Kidney (tissue), 14 donors: ENCODE measurements around the gene FMO2. TPM values are rescaled to one million over a fixed set of nuclear protein-coding genes. Genes with fewer than 3 reads are reported as not detected.

Experiments
- DNase-seq, 5 donors: peaks; one replicate each; pipeline ENCODE4 v3.0.0-alpha.2; 2013 to 2020
- FAIRE-seq: peaks from 2 replicates; lab custom pipeline; 2012; peaks lifted over from hg19 to GRCh38; lab: Jason Lieb, UNC
- H3K27ac ChIP-seq, 2 donors: one replicate each; pipeline ENCODE4 v1.7.0; 2013; ENCODE audit warnings: low read depth in 2 of 2, low read length in 2 of 2, inconsistent platforms in 1 of 2
- H3K27me3 ChIP-seq: one replicate; pipeline ENCODE4 v1.7.1; 2013; ENCODE audit warnings: low read length, inconsistent platforms; ENCODE audit not compliant: control insufficient read depth, insufficient read depth
- H3K36me3 ChIP-seq, 3 donors: one replicate each; pipeline versions ENCODE4 v1.7.0 to v1.7.1; 2013; ENCODE audit warnings: low read length in 3 of 3, control low read depth in 1 of 3, inconsistent platforms in 1 of 3; ENCODE audit not compliant: insufficient read depth in 3 of 3, control insufficient read depth in 2 of 3
- H3K4me1 ChIP-seq, 3 donors: one replicate each; pipeline versions ENCODE4 v1.7.0 to v1.7.1; 2013; ENCODE audit warnings: low read length in 3 of 3, inconsistent platforms in 1 of 3, low read depth in 1 of 3; ENCODE audit not compliant: control insufficient read depth in 2 of 3, insufficient read depth in 2 of 3
- H3K4me3 ChIP-seq, 3 donors: one replicate each; pipeline versions ENCODE4 v1.7.0 to v1.8.1; 2013; ENCODE audit warnings: low read length in 3 of 3, control low read depth in 1 of 3, inconsistent platforms in 1 of 3
- H3K9ac ChIP-seq, 3 donors: one replicate each; pipeline versions ENCODE4 v1.7.0 to v1.7.1; 2013; ENCODE audit warnings: low read length in 3 of 3, control low read depth in 1 of 3, inconsistent platforms in 1 of 3
- H3K9me3 ChIP-seq, 3 donors: one replicate each; pipeline versions ENCODE4 v1.7.0 to v1.7.1; 2013; ENCODE audit warnings: low read length in 3 of 3, control low read depth in 1 of 3, inconsistent platforms in 1 of 3; ENCODE audit not compliant: control insufficient read depth in 2 of 3, insufficient read depth in 1 of 3
- intact Hi-C: fragments of 100-400 bp; cut with DNase I; formaldehyde crosslinking; loops from one replicate; pipeline ENCODE4 v1.11.1; 2022
- polyA plus RNA-seq: library from polyadenylated mRNA; stranded (reverse); fragments of 350-450 nt; fragmentation: Illumina TruSeq; extraction: RNeasy Lipid Tissue Mini Kit (QIAGEN cat#74804); gene quantifications from one replicate; pipeline ENCODE4 v1.2.3, GENCODE V29; 2014; ENCODE audit warnings: low read depth, low replicate concordance; ENCODE audit not compliant: insufficient read depth
- total RNA-seq: library from RNA; stranded (reverse); fragmentation: NEBNext Ultra II Directional; extraction: Animal tissue kit (Norgen Biotek cat#: 25700); gene quantifications from one replicate; pipeline ENCODE4 v1.2.1, GENCODE V29; 2021
- TF ChIP-seq, protein P1 (sequence below): IDR thresholded peaks from 3 replicates; pipeline ENCODE4 v1.5.1; 2012; ENCODE audit warnings: mild to moderate bottlenecking, moderate library complexity, borderline replicate concordance; ENCODE audit not compliant: insufficient read depth; ENCODE audit errors: extremely low read depth
- donor health status: control.
- donor health status: control.
- donor health status: control.
- donor health status: control.
- donor health status: control.
- donor health status: DM: yes; HTN: yes; CAD: no.
- donor health status: Normal renal cell carcinoma (clear cell type).

The FMO2 gene
- total and polyA plus RNA-seq, 2 donors from 2014 or later = 3.9 to 22.3 TPM

DNA sequence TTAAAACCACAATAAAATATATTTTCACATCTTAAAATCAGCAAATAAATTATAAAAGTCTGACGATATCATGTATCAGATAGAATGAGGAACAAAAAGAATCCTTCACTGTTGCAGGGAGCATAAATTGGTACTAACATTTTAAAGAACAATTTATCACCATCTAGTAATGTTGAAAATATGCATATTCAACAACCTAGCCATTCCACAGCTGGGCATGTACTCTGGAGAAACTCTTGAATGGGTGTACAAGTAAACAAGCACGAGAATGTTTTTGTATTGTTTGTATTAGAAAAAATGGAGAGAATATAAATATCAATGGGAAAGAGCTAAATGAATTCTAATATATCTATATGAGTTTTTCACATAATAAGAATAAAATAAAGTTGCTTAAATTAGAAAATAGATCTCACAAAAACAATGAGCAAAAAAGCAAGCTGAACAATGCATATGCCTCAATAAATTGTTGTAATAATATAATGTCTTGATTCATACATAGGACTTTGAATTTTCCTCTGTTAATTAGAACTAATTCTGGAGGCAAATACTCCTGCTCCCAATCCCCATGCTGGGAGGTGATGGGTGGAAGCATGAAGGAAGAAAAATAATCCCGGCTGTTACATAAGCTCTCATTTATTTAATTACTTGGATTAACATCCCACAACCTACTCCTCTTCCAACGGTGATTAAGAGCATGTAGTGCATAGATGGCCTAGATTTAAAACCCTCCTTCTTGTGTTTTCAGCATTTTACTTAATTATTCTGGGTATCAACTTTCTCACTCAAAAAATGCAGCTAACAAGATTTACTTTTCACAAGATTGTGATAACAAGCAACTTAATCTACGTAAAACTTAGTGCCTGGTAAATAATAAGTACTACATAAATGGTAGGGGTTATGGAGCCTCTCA, 5.5 kb upstream of the FMO2 start:
- Histone ChIP-seq H3K9ac (no peak overlapping the region), H3K4me3 (no peak overlapping the region), H3K27me3 (no peaks in the 10 kb centered on the region), H3K27ac (no peak overlapping the region), H3K4me1 (no peaks in the 10 kb centered on the region), H3K9me3 (no peaks in the 10 kb centered on the region), H3K36me3 (no peaks in the 10 kb centered on the region)
- no peak for FAIRE-seq
- intact Hi-C loops = no loop called here
- no peak for DNase-seq
- TF ChIP-seq, protein P1, sequence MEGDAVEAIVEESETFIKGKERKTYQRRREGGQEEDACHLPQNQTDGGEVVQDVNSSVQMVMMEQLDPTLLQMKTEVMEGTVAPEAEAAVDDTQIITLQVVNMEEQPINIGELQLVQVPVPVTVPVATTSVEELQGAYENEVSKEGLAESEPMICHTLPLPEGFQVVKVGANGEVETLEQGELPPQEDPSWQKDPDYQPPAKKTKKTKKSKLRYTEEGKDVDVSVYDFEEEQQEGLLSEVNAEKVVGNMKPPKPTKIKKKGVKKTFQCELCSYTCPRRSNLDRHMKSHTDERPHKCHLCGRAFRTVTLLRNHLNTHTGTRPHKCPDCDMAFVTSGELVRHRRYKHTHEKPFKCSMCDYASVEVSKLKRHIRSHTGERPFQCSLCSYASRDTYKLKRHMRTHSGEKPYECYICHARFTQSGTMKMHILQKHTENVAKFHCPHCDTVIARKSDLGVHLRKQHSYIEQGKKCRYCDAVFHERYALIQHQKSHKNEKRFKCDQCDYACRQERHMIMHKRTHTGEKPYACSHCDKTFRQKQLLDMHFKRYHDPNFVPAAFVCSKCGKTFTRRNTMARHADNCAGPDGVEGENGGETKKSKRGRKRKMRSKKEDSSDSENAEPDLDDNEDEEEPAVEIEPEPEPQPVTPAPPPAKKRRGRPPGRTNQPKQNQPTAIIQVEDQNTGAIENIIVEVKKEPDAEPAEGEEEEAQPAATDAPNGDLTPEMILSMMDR = no peak

DNA sequence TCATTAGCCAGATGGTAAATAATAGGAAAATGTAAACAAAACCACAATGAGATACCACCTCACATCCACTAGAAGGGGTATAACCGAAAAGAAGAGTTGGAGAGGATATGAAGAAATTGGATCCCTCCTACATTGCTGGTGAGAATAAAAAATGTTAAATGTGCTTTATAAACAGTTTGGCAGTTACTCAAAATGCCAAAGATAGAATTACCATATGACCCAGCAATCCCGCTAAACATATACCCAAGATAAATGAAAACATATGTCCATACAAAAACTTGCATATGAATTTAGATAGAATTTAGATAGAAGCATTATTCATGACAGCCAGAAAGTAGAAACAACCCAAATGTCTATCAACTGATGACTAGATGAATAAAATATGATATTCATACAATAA, 4.4 kb upstream of the FMO2 start:
- Histone ChIP-seq H3K9me3 (no peaks in the 10 kb centered on the region), H3K9ac (no peak overlapping the region), H3K4me3 (no peak overlapping the region), H3K4me1 (no peaks in the 10 kb centered on the region), H3K27me3 (no peaks in the 10 kb centered on the region), H3K36me3 (no peaks in the 10 kb centered on the region), H3K27ac (no peak overlapping the region)
- intact Hi-C loops = no loop called here
- no peak for DNase-seq
- no peak for FAIRE-seq
- TF ChIP-seq, protein P1 = no peak

DNA sequence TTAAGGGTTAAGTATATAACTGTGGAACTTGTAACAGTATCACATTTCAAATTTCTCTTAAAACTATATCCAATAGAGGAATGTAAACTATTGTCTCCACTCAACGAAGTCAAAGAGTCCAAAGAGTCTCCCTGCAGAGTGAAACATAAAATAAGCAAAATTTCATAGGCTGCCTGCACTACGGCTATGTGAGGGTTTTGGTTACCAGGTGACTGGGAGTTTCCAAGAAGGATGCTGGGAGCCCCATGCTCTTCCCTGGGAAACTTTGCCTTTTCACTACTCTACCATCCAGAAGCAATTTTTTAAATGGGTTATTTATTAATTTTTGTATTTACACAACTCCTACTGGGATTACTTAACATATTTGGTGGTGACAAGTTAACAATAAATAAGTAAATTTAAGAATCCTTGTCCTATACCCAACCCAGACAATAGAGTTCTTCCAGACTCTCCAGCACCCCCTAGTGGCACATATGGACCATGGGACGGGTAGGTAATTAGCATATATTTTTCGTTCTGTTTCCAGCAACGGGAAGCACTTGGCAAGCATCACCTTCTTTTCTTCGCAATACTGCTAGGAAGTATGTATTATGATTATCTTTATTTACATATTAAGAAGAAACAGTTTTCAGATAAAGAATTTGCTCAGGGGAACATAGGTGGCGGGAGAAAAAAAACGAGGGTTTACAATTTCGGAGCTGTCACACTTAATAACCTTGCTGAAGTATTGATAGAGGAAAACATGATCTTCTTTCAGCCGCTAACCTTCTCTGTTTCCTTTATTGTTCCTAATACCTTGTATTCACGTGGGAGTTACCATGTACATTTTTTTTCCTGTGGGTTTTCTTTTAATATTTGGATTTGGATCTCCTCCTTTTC, 3.5 kb downstream of the FMO2 start:
- Histone ChIP-seq H3K9me3 (no peaks in the 10 kb centered on the region), H3K36me3 (no peaks in the 10 kb centered on the region), H3K4me3 (peak overlapping the region in 1 of 3 donors; percentile 23), H3K27ac (no peak overlapping the region), H3K4me1 (no peaks in the 10 kb centered on the region), H3K27me3 (no peaks in the 10 kb centered on the region), H3K9ac (no peak overlapping the region)
- DNase-seq (peak in 3 of 5 donors; percentile 22 to 69 (median 48)), FAIRE-seq (peak; percentile 64)
- TF ChIP-seq, protein P1 = peak; percentile 69
- intact Hi-C loops = no loop called here
